Stomach (tissue), 4 donors: Measurements from ENCODE around the gene RRP9.

Source experiments
- POLR2A ChIP-seq, 4 donors: fragments of 450-650 bp; IDR thresholded peaks; one replicate each; pipeline ENCODE4 v1.6.1; 2016; ENCODE audit warnings: antibody characterized with exemption in 4 of 4, control low read depth in 2 of 4, mild to moderate bottlenecking in 1 of 4, moderate library complexity in 1 of 4
- POLR2AphosphoS5 ChIP-seq, 3 donors: sonication (generic); formaldehyde crosslinking; IDR thresholded peaks; one replicate each; pipeline ENCODE4 v1.6.1; 2016; ENCODE audit warnings: antibody characterized with exemption in 3 of 3
- TF ChIP-seq, protein P1 (sequence below), 7 experiments: fragments of 450-650 bp in 4 of 7; fragments of 200-600 bp in 3 of 7; sonication (generic) in 3 of 7; IDR thresholded peaks; one replicate each; pipeline ENCODE4 v1.5.1; 2016 to 2019; ENCODE audit warnings: antibody characterized with exemption in 7 of 7, control low read depth in 2 of 7, mild to moderate bottlenecking in 1 of 7

DNA sequence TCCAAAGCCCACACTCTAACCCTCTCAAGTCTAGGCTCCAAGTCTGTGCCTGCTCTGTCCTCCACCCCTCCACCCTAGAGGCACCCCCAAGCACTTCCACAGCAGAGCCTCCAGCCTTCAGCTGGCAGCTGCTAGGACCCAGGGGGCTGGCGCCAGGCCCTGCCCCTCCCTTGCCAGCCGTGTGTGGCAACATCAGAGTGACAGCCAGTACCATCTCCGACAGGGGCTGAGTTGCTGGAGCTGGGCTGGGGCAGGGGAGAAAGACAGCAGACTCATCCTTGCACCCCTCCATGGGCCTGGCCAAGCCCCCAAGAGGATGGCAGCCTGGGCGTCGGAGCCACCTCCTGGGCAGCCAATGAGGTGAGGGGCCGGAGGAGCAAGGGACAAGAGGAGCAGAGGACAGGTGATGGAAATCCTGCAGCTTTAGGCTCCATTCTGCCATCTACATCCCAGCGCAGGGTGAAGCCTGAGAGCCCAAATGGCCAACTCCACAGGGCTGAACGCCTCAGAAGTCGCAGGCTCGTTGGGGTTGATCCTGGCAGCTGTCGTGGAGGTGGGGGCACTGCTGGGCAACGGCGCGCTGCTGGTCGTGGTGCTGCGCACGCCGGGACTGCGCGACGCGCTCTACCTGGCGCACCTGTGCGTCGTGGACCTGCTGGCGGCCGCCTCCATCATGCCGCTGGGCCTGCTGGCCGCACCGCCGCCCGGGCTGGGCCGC, 13.6 kb upstream of the RRP9 start, which contains the start of gene GPR62:
- TF ChIP-seq POLR2A (IDR thresholded peaks at IDR 0.05): no peak
- TF ChIP-seq, protein P1, sequence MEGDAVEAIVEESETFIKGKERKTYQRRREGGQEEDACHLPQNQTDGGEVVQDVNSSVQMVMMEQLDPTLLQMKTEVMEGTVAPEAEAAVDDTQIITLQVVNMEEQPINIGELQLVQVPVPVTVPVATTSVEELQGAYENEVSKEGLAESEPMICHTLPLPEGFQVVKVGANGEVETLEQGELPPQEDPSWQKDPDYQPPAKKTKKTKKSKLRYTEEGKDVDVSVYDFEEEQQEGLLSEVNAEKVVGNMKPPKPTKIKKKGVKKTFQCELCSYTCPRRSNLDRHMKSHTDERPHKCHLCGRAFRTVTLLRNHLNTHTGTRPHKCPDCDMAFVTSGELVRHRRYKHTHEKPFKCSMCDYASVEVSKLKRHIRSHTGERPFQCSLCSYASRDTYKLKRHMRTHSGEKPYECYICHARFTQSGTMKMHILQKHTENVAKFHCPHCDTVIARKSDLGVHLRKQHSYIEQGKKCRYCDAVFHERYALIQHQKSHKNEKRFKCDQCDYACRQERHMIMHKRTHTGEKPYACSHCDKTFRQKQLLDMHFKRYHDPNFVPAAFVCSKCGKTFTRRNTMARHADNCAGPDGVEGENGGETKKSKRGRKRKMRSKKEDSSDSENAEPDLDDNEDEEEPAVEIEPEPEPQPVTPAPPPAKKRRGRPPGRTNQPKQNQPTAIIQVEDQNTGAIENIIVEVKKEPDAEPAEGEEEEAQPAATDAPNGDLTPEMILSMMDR (IDR thresholded peaks at IDR 0.05): no peak
- no peak for TF ChIP-seq POLR2AphosphoS5 (IDR thresholded peaks at IDR 0.05)
